IPS-18c (cell line): ENCODE results near the gene UGT1A7.

Source experiments
- H3K4me3 ChIP-seq: 2 replicates; pipeline ENCODE4 v1.7.0; 2013; ENCODE audit warnings: low read depth, mild to moderate bottlenecking, low read length, moderate library complexity; ENCODE audit not compliant: insufficient read depth
- H3K9me3 ChIP-seq: one replicate; pipeline ENCODE4 v1.6.1; 2013; ENCODE audit warnings: mild to moderate bottlenecking, low read length, moderate library complexity; ENCODE audit not compliant: control insufficient read depth, insufficient read depth

Gene UGT1A7

DNA sequence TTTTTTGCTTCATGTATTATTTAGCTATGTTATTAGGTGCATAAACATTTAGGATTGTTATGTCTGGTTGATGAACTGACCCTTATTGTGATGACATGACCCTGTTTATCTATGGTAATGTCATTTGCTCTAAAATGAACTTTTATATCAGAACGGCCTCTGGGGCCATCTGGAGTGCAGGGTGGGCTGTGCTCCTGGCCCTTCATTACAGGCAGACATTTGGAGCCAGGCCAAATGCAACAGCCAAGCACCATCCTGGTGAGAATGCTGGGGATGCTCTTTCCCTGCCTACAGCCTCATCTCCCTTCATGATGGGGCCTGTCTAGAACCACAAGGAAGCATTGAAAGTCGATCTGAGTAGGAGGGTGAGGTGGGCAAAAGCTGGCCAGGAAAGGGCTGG is 134.6 kb downstream of the UGT1A7 start:
- Histone ChIP-seq H3K4me3 (no peak overlapping the region), H3K9me3 (no peaks in the 10 kb centered on the region)

DNA sequence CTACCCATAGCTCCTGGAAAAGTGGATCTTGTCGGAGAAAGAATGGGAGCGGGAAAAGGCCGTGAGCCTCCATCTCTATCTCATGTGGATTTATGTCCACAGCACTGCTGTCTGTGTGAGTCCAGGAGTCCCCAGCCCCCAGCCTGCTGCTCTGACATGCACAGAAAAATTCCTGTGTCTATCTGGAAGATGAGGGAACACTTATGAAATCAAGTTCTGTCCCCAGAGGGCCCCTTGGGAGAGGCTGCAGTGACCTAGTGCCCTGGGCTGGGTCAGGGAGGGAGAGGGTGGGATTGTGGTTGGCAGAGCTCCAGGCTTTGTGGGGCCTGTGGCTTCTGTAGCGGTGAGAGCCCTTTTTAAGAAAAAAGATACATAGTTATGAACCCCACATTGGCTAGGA is 135.1 kb downstream of the UGT1A7 start:
- Histone ChIP-seq H3K4me3 (no peak overlapping the region), H3K9me3 (no peaks in the 10 kb centered on the region)

DNA sequence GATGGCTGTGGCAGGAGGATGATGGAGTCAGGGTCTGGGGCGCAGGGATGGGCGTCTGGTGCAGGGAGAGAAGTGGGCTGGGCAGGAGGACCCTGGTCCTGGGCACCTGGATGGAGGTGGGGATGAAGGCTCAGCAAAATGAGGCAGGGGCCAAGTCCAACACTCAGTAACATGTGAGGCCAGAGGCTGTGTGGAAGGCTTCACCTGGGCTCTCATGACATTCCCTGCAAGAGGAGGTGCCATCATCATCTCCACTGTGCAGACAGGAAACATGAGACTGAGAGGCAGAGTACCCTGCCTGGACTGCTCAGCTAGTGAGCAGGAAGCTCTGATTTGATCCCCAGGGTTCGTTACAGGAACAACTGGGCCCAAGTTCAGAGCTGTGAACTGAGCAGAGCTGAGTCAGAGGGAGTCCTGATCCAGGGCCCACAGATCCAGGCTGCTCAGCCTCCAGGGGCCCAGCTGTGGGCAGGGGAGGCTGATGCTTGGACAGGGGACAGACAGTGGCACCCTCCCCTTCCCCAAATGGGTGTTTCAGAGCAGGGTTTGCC is 135.7 kb downstream of the UGT1A7 start:
- H3K9me3 ChIP-seq, result no peaks in the 10 kb centered on the region

DNA sequence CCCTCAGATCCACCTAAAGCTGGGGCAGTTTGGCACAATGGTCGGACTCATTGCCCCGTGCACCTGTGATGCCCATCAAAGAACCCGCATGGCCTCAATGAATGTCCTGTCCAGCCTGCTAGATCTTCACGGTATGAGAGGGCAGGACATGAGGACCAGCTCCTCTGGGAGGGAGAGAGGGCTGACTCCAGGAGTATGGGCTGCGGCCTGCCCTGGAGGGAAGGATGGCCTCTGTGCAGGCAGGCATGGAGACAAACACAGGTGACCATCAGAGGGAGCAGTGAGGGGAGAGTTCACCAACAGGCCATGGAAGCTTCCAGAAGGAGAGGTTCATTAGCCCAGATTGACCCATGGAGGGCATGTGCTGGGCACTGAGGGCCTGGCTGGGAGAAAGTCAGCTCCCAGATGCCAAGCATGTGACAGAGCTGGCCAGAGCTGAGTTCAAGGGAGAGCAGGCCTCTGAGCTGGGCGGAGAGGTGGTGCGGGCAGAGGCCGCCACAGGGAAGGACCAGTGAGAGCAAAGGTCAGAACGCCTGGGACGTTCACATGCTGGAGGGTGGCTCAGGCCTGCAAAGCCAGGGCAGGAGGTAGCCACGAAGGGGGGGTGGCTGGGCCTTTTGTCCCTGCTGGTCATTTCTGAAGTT is 136.4 kb downstream of the UGT1A7 start:
- no peaks in the 10 kb centered on the region for H3K9me3 ChIP-seq
- H3K4me3 ChIP-seq, result no peak overlapping the region

More for the DNA sequence above, 135.7 kb downstream of the UGT1A7 start:
- no peak overlapping the region for H3K4me3 ChIP-seq

DNA sequence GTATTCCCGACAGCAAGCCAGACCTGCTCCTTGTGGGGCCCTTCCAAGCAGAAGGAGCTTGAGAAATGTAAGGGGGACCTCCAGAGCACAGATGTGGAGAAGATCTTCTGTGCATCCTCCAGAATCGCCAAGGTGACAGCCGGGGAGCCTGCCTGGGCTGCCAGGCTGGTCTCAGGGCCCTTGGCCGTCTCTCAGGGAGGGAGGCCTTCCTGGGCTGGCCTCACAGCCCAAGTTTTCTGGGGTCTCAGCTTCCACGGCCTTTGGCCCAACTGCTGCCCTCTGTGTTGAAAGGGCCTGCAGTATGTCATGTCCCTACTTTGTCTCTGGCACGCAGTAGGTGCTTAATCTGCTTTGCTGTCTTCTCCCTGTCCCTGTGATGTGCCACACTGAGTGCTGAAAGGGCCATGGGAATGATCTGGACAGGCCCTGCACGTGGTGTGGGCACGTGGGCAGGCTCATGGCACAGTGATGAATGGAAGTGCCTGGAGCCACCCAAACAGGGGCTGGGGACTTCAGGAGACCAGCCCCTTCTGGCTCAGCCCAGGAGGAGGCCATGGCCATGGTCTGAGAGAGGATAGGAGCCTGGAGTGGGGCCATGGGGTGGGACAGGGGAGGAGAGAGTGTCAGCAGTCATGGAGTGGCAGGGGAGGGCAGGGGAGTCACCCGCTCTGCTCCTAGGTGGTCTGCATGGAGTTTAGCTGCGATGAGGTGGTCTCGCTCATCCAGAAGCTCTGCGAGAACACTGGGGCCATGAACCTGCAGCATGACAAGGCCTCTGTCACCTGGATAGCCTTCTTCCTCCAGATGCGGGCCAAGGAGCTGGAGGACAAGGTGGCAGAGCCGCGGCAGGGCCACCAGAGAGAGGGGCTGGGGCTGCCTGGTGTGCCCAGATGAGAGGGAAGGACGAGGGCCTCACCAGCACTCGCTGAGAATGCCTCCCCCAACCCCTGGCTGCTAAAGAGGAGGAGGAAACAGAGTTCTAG is 137.2 kb downstream of the UGT1A7 start:
- no peak overlapping the region for H3K4me3 ChIP-seq
- H3K9me3 ChIP-seq, result no peaks in the 10 kb centered on the region

DNA sequence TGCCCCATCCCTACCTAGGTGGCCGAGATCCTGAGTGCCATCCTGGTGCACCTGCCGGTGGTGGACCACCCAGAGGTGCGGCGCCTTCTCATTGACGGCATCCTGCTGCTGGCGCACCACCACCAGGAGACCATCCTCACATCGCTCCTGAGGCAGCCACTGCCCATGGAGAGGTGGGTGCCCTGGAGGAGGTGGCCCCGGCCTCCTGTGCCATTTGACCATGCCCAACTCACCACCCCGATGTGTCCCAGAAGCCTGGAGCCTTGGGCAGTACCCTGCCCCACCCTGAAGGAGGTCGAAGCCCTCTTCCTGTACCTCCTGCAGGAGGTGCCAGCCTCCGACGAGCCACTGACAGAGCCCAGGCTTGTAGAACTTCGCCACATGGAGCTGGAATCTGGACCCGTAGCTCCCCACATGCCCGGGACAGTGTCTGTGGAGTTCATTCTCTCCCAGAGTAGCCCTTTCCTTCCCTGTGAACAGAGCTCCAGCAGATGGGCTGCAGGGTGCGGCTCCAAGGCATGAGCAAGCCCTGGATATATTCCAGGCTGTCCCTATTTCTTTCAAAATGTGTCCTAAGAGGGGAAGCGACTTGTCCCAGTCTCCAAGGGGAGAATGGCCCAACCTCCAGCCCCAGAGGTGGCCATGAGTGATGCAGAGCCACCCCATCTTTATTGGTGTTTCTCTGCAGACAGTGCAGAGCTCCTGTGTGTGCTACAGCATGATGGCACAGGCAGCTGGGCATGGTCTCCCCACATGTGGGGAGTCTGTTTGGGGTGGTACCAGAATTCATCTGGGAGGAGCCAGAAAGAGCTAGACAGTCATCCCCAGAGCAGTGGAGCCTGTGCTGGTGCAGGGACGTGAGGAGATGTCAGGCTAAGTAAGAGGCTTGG is 138.4 kb downstream of the UGT1A7 start:
- Histone ChIP-seq H3K4me3 (no peak overlapping the region), H3K9me3 (no peaks in the 10 kb centered on the region)

DNA sequence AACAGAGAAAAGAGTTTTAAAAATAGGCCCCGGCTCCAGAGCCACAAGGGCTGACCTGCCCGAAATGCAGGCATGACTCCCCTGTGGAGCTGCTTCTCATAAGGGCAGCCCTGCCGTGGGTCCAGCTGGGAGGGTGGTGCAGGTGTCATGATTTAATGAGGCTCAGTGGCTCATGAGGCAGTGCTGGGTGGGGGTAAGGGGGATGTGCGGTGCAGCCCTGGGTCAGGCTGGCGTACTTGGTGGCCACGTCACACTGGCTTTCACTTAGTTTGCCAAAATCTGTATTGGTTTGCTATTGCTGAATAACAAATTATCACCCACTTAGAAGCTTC is 139.0 kb downstream of the UGT1A7 start:
- Histone ChIP-seq H3K4me3 (no peak overlapping the region), H3K9me3 (no peaks in the 10 kb centered on the region)

DNA sequence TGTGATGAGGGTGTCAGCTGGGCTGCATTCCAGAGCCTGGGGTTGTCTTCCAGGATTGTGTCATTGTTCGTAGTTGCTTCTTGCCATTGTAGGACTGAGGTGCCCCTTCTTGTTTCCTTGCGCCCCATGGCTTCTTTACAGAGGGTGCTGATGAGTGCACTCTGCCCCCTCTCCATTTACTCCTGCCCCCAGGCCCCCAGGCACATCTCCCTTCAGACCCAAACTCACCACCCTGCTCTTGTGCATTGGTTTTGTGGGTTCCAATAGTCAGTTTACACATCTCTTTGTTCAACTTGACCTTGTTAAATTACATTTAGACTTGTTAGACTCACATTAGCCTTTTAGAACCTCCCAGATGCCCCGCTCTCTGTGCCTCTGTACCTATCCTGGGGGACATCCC is 139.5 kb downstream of the UGT1A7 start:
- Histone ChIP-seq H3K9me3 (no peaks in the 10 kb centered on the region), H3K4me3 (no peak overlapping the region)

DNA sequence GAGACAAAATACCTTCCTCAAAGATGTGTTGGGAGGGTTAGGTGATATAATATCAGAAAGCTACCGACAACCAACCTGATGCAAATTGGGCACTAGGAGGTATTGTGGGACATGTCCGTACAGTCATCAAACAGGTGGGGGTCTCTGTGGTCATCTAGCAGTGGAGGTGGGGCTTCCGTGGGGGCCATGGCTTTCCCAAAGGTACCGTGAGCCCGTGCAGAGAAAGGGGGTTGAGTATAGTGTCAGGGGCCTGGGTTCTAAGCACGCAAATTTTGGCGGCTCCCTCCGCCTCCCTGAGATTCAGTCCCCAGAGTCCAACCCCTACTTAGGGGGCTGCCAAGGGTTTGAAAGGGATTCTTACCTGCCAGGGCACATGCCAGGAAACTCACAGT is 140.0 kb downstream of the UGT1A7 start:
- no peaks in the 10 kb centered on the region for H3K9me3 ChIP-seq

DNA sequence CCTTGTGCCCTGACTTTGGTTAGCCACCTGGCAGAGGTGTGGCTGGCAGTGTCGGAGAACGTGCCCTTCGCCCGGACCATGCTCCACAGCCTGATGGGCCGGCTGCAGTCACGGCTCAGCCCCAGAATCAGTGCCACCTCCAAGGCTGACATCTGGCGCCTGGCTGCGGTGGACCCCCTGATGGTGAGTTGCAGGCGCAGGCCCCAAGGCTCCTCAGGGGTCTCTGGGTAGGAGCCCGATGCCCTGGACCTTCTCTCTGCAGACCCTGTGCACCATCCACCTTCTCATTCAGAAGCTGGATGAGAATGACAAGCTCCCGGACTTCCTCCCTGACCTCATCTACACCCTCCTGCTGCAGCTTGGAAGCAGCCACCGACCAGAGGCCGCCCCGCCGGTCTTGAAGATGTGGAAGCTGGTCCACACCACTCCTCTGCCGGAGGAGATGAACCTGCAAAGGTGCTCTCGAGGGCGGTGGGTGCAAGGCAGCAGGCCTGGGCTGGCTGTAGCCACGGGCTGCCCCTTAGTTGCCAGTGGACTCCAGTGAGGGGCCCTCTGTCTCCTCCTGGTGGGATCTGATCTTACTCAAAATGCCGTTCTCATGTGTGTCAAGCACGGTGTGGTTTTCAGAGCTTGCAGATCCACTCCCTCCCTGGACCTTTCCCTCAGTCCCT is 140.5 kb downstream of the UGT1A7 start:
- no peaks in the 10 kb centered on the region for H3K9me3 ChIP-seq
- H3K4me3 ChIP-seq, result no peak overlapping the region

More for the DNA sequence above, 140.0 kb downstream of the UGT1A7 start:
- no peak overlapping the region for H3K4me3 ChIP-seq
